ENCODE data around the gene MCM7.

The MCM7 gene

GRCh38 chr7:100122067-100122466 is 20.9 kb upstream of the MCM7 start:
- no peak for DNase-seq

GRCh38 chr7:100120733-100121036 is 19.5 kb upstream of the MCM7 start:
- DNase-seq = no peak

GRCh38 chr7:100119970-100120732 is 19.0 kb upstream of the MCM7 start:
- DNase-seq = peak; percentile 55

- DNase-seq = peak; percentile 92
Measured at GRCh38 chr7:100119072-100119969, 18.1 kb upstream of the MCM7 start, which contains the start of the genes CNPY4 and TAF6. Gene CNPY4, plus strand, starts transcription at chr7:100119634. Its CDS starts 111 bp downstream, at chr7:100119745. Gene TAF6, minus strand, starts transcription at chr7:100119358. Its CDS starts 5,149 bp downstream, at chr7:100114209.

GRCh38 chr7:100118388-100119071 is 17.3 kb upstream of the MCM7 start:
- no peak for DNase-seq

- no peak for DNase-seq
Measured at GRCh38 chr7:100115026-100115425, 13.8 kb upstream of the MCM7 start.

- no peak for DNase-seq
Measured at GRCh38 chr7:100111914-100112313, 10.7 kb upstream of the MCM7 start.

- no peak for DNase-seq
Measured at GRCh38 chr7:100111156-100111555, 10.0 kb upstream of the MCM7 start.

GRCh38 chr7:100109521-100110163 is 8.4 kb upstream of the MCM7 start:
- no peak for DNase-seq

- no peak for DNase-seq
Measured at GRCh38 chr7:100107890-100108289, 6.7 kb upstream of the MCM7 start.

GRCh38 chr7:100107125-100107737 is 6.0 kb upstream of the MCM7 start:
- no peak for DNase-seq

GRCh38 chr7:100106633-100107032 is 5.4 kb upstream of the MCM7 start:
- DNase-seq = no peak

- no peak for DNase-seq
Measured at GRCh38 chr7:100105534-100105933, 4.3 kb upstream of the MCM7 start.

- DNase-seq = no peak
Measured at GRCh38 chr7:100102950-100103840, 2.0 kb upstream of the MCM7 start.

- peak; percentile 97 for DNase-seq
Measured at GRCh38 chr7:100100420-100101015, 679 bp downstream of the MCM7 start.

- no peak for DNase-seq
Measured at GRCh38 chr7:100099452-100099851, 1.7 kb downstream of the MCM7 start.

- no peak for DNase-seq
Measured at GRCh38 chr7:100098913-100099312, 2.3 kb downstream of the MCM7 start.

- no peak for DNase-seq
Measured at GRCh38 chr7:100095704-100096103, 5.5 kb downstream of the MCM7 start.

GRCh38 chr7:100095289-100095688 is 5.9 kb downstream of the MCM7 start:
- no peak for DNase-seq

- DNase-seq = no peak
Measured at GRCh38 chr7:100093925-100094486, 7.2 kb downstream of the MCM7 start.

- DNase-seq = no peak
Measured at GRCh38 chr7:100093498-100093897, 7.7 kb downstream of the MCM7 start.

Measured in amniotic stem cell (primary cell).